Measurements from ENCODE around the gene DOCK11. TPM values are rescaled to one million over a fixed set of nuclear protein-coding genes. Genes with fewer than 3 reads are reported as not detected.

Gene DOCK11
- total RNA-seq, 1 donor from 2014 or later: 5.8 TPM

GRCh38 chrX:118508221-118508620, 12.6 kb downstream of the DOCK11 start:
- Mint-ChIP-seq H3K36me3 (ENCODE audit: insufficient read depth) (no peaks in the 10 kb centered on the region), H3K27me3 (no peaks in the 10 kb centered on the region), H3K9me3 (ENCODE audit: low read depth) (peaks cover 23% of the 10 kb centered on the region), H3K4me3 (ENCODE audit: low read depth) (no peak overlapping the region), H3K4me1 (ENCODE audit: low read depth) (no peaks in the 10 kb centered on the region), H3K27ac (no peak overlapping the region)
- DNase-seq (ENCODE audit: low spot score, unreplicated experiment): no peak
- no peak for TF ChIP-seq CTCF (IDR thresholded peaks at IDR 0.05; ENCODE audit: unreplicated experiment)

GRCh38 chrX:118508635-118509034, 13.0 kb downstream of the DOCK11 start:
- peaks cover 19% of the 10 kb centered on the region for H3K9me3 Mint-ChIP-seq (ENCODE audit: low read depth)
- H3K27me3 Mint-ChIP-seq: no peaks in the 10 kb centered on the region
- no peak overlapping the region for H3K27ac Mint-ChIP-seq

GRCh38 chrX:118510111-118510510, 14.5 kb downstream of the DOCK11 start:
- no peak for TF ChIP-seq CTCF (IDR thresholded peaks at IDR 0.05; ENCODE audit: unreplicated experiment)
- Mint-ChIP-seq H3K4me3 (ENCODE audit: low read depth) (no peak overlapping the region), H3K9me3 (ENCODE audit: low read depth) (peaks cover 20% of the 10 kb centered on the region), H3K4me1 (ENCODE audit: low read depth) (no peaks in the 10 kb centered on the region), H3K27me3 (no peaks in the 10 kb centered on the region), H3K27ac (no peak overlapping the region), H3K36me3 (ENCODE audit: insufficient read depth) (peaks cover 2% of the 10 kb centered on the region)
- no peak for DNase-seq (ENCODE audit: low spot score, unreplicated experiment)

More at GRCh38 chrX:118508635-118509034, 13.0 kb downstream of the DOCK11 start:
- no peak for DNase-seq (ENCODE audit: low spot score, unreplicated experiment)
- Mint-ChIP-seq H3K36me3 (ENCODE audit: insufficient read depth) (no peaks in the 10 kb centered on the region), H3K4me3 (ENCODE audit: low read depth) (no peak overlapping the region), H3K4me1 (ENCODE audit: low read depth) (no peaks in the 10 kb centered on the region)
- TF ChIP-seq CTCF (IDR thresholded peaks at IDR 0.05; ENCODE audit: unreplicated experiment): no peak

GRCh38 chrX:118513120-118513898, 17.7 kb downstream of the DOCK11 start:
- H3K36me3 Mint-ChIP-seq (ENCODE audit: insufficient read depth): peaks cover 2% of the 10 kb centered on the region
- TF ChIP-seq CTCF (IDR thresholded peaks at IDR 0.05; ENCODE audit: unreplicated experiment): no peak
- no peak overlapping the region for H3K4me3 Mint-ChIP-seq (ENCODE audit: low read depth)
- H3K27me3 Mint-ChIP-seq: no peaks in the 10 kb centered on the region
- H3K4me1 Mint-ChIP-seq (ENCODE audit: low read depth): no peaks in the 10 kb centered on the region
- H3K9me3 Mint-ChIP-seq (ENCODE audit: low read depth): peaks cover 20% of the 10 kb centered on the region
- H3K27ac Mint-ChIP-seq: no peak overlapping the region
- DNase-seq (ENCODE audit: low spot score, unreplicated experiment): no peak

- H3K4me1 Mint-ChIP-seq (ENCODE audit: low read depth): no peaks in the 10 kb centered on the region
- peaks cover 16% of the 10 kb centered on the region for H3K9me3 Mint-ChIP-seq (ENCODE audit: low read depth)
- no peaks in the 10 kb centered on the region for H3K36me3 Mint-ChIP-seq (ENCODE audit: insufficient read depth)
- no peaks in the 10 kb centered on the region for H3K27me3 Mint-ChIP-seq
- TF ChIP-seq CTCF (IDR thresholded peaks at IDR 0.05; ENCODE audit: unreplicated experiment): no peak
- H3K27ac Mint-ChIP-seq: no peak overlapping the region
- no peak overlapping the region for H3K4me3 Mint-ChIP-seq (ENCODE audit: low read depth)
- no peak for DNase-seq (ENCODE audit: low spot score, unreplicated experiment)
These were observed 24.0 kb downstream of the DOCK11 start for GRCh38 chrX:118519411-118520215.

Data from progenitor cell of endocrine pancreas (in vitro differentiated cells).